SW480 (cell line): ENCODE measurements around the gene DLGAP1.
"Not testable (repeated sequence)": the region's sequence is repeated elsewhere in the genome, so short reads cannot be mapped to it uniquely, and the experiment has no call there.

ENCODE experiments used
- DNase-seq: peaks from one replicate; pipeline ENCODE4 v3.0.0-alpha.2; 2016; ENCODE audit warnings: low spot score

DLGAP1 gene

DNA sequence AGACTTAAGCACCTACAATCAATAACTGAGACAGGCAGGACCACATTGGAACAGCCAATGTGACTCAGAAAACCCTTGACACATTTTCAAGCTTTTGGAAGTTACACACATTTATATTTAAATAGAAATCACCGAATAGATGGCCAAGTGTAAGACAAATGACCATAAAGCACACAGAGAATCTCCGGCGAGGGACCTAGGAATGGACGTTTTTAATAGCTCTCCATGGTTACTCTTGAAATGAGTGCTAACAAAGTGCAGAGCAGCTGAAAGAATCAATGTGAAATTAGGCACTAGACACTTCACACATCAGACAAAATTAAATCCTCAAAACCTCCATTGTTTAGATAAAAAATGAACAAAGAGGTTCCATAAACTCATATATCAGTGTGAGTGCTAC, 376.9 kb downstream of the DLGAP1 start:
- no peak for DNase-seq

DNA sequence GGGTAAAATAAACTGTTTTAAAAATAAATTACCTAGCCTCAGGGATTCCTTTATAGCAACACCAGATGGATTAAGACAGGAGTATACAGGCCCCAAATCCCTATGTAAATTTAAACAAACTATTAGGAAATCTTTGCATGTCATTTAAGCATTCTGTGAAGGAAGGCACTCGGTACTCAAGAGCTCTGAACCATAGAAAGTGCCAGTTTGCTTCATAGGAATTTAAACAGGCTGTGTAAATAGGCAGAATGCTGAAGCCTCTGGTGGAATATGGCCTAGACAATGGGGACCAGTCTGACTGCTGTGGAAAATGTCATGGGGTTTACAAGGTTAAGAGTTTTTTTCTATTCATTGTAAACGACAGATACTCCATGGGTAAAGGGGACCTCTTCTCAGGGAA, 377.4 kb downstream of the DLGAP1 start:
- DNase-seq = no peak

DNA sequence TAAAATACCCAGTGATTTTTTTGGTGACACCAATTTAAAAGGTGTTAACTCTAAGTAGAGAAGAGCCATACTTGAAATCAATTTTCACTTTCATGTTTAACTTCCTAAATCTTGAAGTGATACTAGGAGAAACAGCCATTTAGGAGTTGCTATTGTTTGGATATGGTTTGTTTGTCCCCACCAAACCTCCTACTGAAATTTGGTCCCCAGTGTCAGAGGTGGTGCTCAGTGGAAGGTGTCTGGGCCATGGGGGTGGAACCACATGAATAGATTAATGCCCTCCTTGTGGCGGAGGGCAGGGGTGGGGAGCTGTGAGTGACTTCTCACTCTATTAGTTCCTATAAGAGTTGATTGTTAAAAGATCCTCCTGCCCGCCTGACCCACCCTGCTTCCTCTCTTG, 377.9 kb downstream of the DLGAP1 start:
- DNase-seq = no peak

DNA sequence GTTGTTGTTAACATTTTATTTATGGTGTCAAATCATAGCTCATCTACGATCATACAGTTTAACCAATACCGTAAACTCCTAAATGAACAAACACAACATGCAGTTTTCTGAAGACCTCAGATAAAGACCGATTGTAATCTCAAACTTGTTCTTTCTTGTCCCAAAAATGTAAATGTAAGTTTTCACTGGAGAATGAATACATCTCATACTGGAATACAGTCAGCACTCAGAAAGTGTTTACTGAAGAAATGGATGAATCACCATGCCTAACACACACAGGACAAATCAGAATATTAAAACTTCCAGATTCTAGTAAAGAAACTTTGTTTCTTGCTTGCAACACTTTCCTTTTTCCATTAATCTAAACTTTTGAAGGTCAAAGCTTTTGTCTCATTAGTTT, 380.5 kb downstream of the DLGAP1 start:
- no peak for DNase-seq

DNA sequence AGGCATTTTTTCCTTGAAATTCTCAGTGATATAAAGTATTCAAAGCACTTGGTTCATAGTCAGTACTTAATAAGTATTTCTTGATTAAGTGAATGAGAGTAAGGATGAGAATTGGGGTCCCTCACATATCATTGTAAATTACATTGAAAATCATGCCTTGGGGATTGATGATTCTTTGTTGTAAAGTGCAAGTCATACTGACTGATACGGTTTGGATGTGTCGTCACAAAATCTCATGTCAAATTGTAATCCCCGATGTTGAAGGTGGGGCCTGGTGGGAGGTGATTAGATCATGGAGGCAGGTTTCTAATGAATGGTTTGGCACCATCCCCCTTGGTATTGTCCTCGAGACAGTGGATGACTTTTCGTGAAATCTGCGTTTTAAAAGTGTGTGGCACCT, 385.9 kb downstream of the DLGAP1 start:
- DNase-seq = no peak

DNA sequence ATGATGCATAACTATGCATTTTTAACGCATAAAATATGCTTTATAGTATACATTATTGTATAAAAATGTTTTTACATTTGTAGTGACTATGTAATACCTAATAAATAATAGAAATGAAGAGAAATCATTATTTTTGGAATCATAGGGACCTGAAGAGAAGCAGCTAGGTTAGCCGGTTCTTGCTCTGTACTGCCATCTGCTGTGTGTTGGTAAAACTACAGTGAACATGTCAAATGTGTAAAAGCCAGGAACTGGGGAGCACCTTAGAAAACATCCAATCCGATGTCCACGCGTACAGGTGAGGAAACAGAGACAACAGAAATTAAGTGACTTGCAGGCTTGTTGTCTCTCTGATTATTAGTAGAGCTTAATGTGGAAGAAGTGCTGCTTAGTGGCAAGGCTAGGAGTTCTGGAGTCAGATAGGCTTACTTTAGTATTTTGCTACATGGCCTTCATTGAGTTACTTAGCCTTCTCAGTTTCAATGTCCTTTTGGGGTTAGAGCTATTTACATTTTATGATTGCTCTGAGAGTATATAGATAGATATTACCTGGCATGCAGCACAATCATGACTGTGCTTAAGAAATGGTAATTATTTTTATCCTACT, 386.5 kb downstream of the DLGAP1 start:
- DNase-seq = peak; percentile 54

DNA sequence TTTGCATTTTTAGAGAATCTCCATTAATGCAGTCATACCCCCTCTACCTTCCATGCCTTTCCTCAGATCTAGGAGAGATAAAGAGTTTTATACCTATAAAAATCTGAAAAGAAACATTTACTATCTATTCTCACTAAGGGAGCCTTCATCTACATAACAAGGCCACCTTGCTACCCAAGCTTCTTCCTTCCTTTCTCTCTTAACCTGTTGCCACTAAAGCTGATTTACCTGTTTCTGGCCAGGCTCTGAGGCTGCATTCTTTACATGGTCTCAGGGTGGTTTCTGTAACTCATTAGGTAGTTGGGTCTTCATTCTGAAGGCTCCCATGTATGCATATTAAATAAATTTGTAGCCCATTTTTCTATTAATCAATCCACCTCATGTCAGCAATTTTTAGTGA, 391.6 kb downstream of the DLGAP1 start:
- no peak for DNase-seq

DNA sequence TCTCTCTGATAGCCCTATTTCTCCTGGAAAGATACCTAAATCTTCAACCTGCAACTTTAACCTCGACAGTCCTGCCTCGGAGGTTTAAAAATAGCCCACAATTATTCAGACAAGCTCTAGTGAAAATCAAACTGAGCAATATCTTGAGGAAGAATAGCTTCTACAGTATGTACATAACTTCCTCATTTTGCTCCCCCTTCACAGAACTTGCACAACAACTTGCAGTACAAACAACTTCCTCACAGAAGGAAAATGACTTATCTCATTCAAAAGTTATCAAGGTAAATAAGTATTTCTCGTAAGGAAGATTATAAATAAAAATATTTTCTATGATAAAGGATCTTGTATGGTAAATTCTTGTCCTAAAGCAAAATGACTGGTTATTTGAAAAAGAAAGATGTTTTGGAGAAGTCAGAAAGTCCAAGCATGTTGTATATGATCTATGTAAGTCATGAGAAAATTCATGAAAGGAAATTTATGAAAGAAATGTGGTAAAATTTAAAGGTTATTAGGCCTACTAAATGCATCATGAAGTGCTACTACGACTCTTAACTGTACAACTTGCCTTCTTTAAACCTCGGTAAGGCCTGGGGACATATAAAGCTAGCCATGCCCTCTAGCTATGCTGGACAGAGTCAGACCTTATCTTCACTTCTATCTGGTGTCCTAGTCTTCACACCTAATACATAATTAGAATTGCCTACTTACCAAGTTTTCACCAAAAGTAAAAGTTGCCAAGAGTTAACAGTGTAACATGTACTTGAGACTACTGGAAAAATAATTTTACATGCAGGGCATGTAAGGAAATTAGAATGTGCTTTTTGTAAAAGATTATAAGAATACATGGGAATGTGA, 394.5 kb downstream of the DLGAP1 start:
- DNase-seq = no peak

DNA sequence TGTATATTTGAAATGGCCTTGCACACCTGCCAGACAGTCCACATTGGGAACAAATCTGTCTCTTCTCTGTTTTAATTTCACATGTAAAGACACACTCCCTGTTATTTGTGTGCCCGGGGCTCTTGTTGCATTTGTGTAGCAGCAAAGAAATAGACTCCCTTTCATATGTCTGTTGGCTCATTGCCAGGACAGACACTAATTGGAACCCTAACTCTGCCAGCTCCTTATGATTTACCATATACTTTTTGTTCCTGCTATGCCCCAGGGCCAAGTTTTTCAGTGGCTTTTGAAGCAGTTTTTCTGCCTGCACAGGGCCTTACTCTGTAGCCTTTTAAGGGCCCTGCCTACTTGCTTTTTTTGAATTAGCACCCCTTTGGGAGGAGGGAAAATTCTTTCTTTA, 396.9 kb downstream of the DLGAP1 start:
- DNase-seq = no peak

DNA sequence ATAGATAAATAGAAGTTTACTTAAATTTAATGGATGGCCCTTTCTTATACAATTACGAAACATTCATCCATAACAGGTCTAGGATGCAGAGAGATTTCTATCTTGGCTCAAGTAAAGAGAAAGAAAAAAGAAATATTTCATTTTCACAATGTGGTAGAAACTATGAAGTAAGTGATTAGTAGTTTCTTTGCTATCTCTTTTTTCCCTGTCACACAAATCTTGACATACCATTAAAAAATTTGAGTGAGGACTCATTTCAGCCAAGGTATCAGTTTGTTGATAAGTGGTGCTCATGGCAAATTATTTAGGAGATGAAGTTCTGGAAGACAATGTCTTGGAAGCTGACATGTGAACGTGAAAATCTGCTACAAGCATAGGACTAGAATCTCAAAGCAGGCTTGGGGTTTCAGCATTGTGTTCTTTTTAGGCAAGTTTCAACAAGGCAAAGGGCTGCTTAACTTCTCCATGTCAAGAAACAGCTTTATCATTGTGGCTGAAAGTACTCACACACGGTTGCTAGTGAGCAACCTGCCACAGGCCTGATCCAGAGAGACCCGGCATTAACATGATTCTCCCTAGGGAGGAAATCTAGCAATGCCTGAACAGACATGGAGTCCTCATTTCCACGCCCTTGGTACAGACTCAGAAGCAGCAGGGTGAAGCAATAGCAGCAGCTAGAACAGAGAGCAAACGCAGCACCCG, 414.6 kb downstream of the DLGAP1 start:
- no peak for DNase-seq

DNA sequence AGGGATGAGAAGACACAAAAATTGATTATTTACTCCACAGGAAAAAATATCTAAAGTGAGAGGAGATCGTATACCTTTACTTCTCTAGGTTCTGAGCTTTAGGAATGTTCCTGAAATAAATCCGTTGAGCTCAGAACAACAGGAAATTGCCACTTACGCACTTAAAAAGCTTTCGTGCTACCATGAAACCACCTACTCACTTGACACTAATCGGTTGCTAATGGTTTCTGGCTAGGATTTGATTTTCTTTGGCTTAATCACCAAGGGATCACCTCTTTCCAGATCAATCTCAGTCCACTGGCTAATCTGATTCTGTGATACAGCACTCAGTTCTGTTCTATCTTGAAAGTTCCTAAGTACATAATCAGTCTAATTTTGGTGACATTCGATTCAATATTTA, 419.6 kb downstream of the DLGAP1 start:
- DNase-seq = no peak

DNA sequence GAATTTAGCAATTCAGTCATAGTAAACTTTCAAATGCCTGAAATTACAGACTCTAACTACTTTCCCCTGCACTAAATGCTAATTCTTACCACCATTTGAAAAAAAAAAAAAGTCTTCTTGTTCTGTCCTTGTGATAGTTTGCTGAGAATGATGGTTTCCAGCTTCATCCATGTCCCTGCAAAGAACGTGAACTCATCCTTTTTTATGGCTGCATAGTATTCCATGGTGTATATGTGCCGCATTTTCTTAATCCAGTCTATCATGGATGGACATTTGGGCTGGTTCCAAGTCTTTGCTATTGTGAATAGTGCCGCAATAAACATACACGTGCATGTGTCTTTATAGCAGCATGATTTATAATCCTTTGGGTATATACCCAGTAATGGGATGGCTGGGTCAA, 420.3 kb downstream of the DLGAP1 start:
- DNase-seq = not testable (repeated sequence)

DNA sequence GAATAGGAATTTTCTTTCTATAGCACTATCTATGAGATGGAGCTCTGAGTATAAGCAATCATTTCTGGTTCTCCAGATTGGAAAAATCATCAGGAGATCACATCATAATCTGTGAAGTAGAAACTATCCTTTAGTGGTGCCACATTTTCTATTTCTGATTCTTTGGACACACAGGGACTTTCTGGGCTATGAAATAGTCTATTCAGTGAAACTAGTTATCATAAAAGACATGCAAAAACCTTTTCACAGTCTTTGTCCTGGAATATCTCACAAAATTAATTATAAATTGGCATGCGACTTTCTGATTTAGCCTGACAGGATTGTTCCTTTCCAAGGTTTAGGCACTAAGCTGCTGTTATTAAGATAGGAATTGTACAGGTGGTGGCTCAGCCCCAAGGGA, 428.6 kb downstream of the DLGAP1 start:
- DNase-seq = no peak

DNA sequence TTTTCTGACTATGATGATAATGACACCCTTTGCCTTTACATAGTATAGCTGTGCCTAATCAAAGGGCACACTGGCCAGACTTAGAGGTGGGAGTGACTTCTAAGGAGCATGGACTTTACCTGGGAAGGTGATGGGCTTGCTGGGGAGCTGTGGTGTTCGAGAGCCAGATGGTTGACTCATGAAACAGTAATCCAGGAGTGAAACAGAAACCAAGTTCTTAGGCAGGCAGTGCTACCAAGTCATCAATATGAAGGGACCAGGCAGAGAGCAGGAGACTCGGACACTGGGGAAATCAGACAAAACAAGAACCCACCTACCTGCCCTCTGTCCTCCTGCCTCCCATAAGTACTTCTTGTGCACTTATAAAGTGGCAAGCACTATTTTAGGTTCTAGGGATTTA, 430.4 kb downstream of the DLGAP1 start:
- DNase-seq = peak; percentile 5

DNA sequence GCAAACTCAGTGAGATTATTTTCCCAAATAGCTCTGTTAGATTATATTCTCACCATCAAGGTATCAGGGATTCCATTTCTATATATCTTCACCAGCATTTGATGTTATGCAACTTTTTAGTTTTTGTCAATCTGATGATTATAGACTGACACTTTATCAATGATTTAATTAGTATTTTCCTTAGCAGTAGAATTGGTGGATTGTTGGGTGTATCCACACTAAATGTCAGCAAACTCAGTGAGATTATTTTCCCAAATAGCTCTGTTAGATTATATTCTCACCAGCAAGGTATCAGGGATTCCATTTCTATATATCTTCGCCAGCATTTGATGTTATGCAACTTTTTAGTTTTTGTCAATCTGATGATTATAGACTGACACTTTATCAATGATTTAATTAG, 432.4 kb downstream of the DLGAP1 start:
- not testable (repeated sequence) for DNase-seq

DNA sequence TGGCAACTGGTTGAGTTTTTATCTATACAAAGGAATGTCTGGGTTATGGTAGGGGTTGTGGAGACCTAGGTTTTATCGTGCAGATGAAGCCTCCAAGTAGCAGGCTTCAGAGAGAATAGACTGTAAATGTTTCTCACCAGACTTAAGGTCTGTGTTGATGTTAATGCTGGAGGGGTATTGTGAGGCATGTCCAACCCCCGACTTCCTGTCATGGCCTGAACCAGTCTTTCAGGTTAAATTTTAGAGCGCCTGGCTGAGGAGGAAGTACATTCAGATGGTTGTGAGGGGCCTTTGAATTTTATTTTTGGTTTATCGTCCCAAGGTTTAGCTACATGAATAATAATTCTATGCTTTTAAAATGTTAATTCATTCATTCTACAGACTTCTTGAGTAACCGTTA, 435.1 kb downstream of the DLGAP1 start:
- DNase-seq = no peak

DNA sequence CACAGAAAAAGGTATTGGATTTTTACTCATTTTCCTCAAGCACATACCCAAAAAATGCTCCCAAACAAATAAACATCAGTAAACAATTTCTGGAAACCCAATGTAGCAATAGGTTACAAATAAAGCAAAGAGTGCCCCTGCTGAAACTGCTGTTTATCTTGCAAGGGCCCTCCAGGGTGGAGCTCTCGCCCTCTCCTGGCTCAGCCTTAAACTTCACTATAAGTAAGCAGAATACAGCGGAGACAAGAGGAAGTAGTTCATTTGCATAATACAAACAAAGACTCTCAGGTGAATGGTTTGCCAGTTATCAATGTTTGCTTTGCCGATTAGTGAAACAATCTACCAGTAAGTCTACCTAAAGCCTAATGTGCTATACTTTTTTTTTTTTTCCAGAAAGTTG, 437.6 kb downstream of the DLGAP1 start:
- peak; percentile 29 for DNase-seq

DNA sequence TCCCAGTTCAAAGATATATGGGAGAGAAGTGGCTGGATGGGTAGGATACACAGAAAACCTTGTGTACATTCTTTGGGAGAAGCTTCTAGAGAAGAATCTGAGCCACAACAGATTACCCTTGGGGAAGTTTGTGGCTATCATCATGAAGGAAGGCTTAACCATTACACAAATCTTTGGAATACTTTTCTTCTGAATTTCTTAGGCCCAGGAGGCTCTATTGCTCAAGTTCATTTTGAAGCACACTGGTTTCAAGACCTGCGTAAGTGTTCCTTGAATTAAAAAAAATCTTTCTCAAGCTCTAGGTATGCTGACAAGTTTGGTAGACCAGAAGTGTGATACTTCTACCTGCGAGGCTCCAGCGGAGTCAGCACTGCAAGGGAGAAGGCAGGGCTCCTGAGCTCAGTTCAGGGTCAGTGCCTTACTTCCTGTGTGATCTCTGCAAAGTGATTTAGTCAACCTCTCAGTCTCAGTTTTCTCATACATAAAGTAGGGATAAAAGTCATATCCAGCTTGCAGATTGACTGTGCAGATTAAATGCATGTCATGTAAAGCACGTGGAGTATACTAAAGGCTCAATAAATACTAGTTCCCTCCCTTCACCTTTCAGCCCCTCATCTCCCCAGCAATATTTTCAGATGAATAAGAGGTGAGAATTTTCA, 438.6 kb downstream of the DLGAP1 start:
- DNase-seq = no peak

DNA sequence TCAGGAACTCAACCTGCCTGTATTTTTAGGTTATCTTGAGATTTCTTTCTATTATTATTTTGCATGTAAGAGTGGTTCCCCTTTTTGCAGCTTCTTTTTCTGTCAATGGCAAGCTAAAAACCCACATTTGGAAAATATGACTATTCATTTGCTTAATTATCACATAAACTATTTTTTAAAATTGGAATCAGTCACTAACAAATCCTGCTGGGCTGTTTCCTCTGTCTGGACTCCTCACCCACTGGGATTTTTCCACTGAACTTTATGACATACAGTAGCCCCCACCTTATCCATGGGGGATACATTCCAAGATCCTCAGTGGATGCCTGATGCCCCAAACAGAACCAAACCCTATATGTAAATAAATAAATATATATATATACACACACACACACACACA, 447.3 kb downstream of the DLGAP1 start:
- no peak for DNase-seq

DNA sequence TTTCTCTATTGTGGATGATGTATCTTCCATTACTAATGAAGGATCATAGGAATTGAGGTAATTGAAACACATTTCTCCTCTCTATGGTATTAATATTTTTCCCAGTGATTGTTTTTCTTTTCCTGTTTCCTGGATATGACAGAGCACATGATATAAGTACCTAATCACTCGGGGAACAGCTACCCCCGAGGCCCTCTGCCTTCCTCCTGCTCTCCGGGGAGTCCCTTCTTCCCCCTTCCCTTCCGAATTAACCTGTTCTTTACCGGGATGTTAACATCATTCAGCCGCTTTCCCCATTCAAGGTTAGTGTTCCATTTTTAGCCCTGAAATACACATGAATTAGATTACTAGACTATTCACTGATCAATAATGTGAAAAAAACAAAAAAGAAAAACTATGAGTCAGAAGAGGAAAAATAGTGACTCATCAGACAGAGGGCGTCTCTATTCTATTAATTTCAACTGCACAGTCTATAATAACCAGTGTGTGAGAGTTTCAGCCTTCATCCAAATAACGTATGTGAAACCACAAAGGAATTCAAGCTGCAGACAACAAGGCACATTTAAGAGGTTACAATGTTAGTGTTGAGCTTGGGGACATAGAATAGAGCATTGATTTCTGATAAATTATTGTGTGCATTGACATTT, 450.8 kb downstream of the DLGAP1 start:
- peak; percentile 58 for DNase-seq

DNA sequence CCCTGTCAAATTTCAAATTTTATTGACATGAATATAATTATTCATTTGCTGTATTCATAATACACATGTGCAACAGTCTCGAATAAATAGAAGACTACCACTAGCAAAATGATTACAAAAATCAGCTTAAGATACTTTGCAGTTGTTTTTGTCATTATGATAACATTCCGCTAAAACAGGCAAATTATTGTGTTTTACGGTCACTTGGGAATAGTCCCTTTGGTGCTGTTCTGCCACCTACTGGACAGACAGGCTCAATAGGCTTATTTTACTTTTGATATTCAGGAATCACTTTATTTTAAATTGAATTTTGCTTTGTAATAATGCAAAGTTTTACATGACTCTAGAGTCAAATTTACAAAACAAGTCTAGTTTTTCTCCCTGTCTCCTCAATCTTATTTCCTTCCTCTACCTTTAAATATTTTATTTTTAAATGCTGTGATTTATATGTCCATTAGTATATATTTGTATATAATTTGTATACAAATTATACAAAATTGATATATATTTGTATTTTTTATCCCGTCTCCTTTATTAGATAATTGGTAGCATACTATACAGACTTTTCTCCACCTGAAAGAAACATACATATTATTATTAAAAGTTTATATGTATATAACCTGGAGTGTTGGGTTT, 456.3 kb downstream of the DLGAP1 start:
- DNase-seq = peak; percentile 27
